Eye (tissue), 1 donor: ENCODE results near the gene SLC13A1.
"Not testable (repeated sequence)": the region's sequence is repeated elsewhere in the genome, so short reads cannot be mapped to it uniquely, and the experiment has no call there.

Experiments
- DNase-seq: peaks from one replicate; pipeline ENCODE4 v3.0.0-alpha.2; 2015

Gene SLC13A1

GRCh38 chr7:123125231-123125630, 74.5 kb downstream of the SLC13A1 start:
- DNase-seq: no peak

- no peak for DNase-seq
These were observed 76.9 kb downstream of the SLC13A1 start for GRCh38 chr7:123122916-123123315.

- DNase-seq: no peak
These were observed 79.5 kb downstream of the SLC13A1 start for GRCh38 chr7:123120286-123120685.

- no peak for DNase-seq
These were observed 84.4 kb downstream of the SLC13A1 start for GRCh38 chr7:123115331-123115730.

DNA sequence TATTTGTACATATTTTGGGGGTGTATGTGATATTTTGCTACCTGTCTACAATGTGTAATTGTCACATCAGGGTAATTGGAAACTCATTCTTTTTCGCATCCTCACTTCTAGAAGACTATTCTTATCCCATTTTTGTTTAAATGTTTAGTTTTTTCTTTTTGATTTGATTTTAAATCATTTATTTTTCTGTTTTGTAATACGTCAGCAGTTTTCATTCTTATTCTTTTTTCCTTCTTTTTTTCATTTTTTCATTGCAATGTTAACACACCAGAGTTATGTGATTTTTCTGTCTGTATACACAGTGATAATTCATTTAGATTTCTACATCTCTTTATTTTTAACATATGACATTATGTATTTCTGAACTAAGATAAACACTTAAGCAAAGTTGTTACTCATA, 85.5 kb downstream of the SLC13A1 start:
- DNase-seq: no peak

DNA sequence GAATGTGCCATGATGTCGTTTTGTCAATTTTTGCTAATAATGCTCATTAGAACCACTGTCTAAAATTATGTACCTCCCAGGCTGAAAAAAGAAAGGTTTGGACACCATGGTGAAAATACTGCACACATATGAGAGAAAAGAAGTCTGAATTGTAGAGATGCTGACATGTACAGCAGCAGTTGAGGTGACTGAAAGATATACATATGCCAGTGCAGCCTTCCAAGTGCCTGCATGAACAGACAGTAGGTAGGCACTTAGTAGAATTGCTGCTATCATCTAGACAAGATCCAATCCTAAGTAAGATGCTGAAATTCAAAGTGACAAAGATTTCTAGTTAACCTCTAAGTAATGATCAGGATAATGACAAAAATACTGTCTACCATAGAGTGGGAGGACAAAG, 86.9 kb downstream of the SLC13A1 start:
- DNase-seq: no peak

GRCh38 chr7:123099712-123100111, 100.1 kb downstream of the SLC13A1 start:
- no peak for DNase-seq

DNA sequence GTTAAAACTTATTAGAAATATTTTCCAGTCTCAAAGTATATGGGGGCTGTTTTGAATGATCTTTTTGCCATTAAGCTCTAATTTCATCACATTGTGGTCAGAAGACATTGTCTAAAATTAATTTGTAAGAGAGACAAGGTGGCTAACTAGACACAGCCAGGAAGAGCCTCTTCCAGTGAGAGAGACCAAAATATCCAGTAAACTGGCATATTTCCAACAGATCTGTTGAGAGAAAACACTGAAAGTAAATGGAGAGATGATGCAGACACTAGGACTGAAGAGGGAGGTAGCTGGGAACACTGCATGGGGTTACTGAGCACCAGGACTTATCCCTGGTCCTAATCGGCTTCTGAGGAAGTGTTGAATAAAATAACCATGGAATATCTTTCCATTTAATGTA, 102.8 kb downstream of the SLC13A1 start:
- no peak for DNase-seq

- no peak for DNase-seq
These were observed 103.3 kb downstream of the SLC13A1 start for GRCh38 chr7:123096434-123096833.

GRCh38 chr7:123090456-123090855, 109.3 kb downstream of the SLC13A1 start:
- DNase-seq: no peak

DNA sequence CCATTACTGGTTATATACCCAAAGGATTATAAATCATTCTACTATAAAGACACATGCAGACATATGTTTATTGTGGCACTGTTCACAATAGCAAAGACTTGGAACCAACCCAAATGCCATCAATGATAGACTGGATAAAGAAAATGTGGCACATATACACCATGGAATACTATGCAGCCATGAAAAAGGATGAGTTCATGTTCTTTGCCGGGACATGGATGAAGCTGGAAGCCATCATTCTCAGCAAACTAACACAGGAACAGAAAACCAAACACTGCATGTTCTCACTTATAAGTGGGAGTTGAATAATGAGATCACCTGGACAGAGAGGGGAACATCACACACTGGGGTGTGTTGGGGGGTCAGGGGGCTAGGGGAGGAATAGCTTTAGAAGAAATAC, 112.9 kb downstream of the SLC13A1 start:
- DNase-seq: not testable (repeated sequence)

DNA sequence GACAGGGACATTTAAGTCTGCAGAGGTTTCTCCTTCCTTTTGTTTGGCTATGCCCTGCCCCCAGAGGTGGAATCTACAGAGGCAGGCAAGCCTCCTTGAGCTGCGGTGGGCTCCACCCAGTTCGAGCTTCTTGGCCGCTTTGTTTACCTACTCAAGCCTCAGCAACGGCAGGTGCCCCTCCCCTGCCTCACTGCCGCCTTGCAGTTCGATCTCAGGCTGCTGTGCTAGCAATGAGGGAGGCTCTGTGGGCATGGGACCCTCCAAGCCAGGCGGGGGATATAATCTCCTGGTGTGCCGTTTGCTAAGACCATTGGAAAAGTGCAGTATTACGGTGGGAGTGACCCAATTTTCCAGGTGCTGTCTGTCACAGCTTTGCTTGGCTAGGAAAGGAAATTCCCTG, 114.9 kb downstream of the SLC13A1 start:
- not testable (repeated sequence) for DNase-seq

DNA sequence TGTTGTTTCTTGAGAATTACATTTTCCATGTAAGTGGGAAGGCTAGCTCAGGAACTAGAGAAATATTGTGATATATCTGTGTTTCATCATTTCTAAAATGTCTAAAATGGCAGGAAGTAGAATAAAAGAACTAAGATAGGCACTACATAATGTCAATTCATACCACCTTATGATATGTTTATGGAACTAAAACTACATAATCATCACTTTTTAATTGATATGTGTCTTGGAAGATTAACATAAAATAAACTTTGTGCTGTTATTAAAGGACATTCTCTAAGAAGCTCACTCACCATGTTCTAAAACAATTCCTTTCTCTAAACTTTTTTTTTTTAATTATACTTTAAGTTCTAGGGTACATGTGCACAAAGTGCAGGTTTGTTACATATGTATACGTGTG, 120.7 kb downstream of the SLC13A1 start:
- no peak for DNase-seq

DNA sequence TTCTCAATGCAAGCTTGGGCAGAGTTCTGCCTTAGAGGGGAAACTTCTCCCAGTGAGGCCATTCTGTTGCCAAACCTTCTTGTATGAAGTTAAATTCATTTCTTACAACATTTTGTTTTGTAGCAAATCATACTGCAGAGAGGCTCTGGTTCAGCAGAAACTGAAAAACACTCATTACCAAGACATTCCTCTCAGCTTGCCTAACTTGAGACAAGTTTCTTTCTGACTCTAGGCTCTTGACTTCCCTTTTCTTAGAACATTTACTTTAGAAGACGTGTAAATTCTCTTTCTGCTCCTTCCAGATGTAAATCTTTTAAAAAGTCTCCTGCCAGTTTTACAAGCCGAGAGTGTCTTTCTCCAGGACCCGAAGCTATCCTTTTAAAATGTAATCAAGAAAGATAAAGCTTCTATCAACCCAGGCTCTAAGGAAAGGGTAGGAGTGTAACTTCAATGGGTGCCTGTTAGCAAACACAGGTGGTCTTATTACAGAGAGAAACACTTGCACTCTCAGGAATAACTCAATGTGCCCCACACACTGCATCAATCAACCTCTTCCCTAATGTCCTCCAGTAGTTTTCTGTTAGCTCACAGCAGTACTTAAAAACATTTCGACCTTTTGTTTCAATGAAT, 123.8 kb downstream of the SLC13A1 start:
- no peak for DNase-seq

DNA sequence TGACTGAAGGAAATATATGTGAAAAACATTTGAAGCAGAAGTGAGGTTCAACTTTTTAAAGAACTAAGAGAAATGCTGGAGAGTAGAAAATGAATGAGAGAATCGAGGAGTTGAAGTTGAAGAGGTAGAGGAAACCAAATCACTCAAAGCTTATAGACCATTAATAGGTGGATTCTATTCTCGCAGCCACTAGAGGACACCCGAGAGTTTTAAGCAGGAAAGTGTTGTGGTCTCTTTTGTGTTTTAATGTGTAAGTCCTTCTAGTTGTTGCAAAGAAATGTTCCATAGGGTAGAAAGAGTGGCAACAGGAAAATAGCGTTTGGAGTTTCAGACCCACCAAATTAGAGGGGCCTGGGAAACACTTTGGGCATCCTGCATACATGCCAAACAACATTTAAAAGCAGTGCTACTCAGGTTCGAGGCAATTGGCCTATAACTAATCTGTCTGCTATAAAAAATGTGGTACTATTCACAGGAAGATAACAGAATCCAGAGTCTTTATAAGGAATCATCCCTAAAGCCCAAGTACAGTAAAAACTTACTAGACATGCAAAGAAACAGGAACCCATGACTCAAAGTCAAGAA, 129.0 kb downstream of the SLC13A1 start:
- DNase-seq: no peak

GRCh38 chr7:123067814-123068213, 132.0 kb downstream of the SLC13A1 start:
- DNase-seq: no peak
